Neuronal stem cell (in vitro differentiated cells): ENCODE data around the gene C2CD5.

Experiments
- DNase-seq: peaks from one replicate; pipeline ENCODE4 v3.0.0-alpha.2; 2013; ENCODE audit warnings: low spot score
- H2AFZ ChIP-seq: one replicate; pipeline ENCODE4 v1.6.1; 2013; ENCODE audit warnings: mild to moderate bottlenecking, low read length, inconsistent platforms
- H2AK5ac ChIP-seq: 2 replicates; pipeline ENCODE4 v1.6.1; 2013; ENCODE audit warnings: low read depth, mild to moderate bottlenecking, inconsistent platforms, low read length, moderate library complexity, mixed read lengths
- H2BK120ac ChIP-seq: 2 replicates; pipeline ENCODE4 v1.6.1; 2013; ENCODE audit warnings: low read depth, mild to moderate bottlenecking, inconsistent platforms, low read length, moderate library complexity, mixed read lengths
- H2BK12ac ChIP-seq: one replicate; pipeline ENCODE4 v1.6.1; 2013; ENCODE audit warnings: low read length, inconsistent platforms
- H2BK15ac ChIP-seq: 2 replicates; pipeline ENCODE4 v1.6.1; 2013; ENCODE audit warnings: mild to moderate bottlenecking, low read length, inconsistent platforms, mixed read lengths
- H2BK5ac ChIP-seq: one replicate; pipeline ENCODE4 v1.6.1; 2013; ENCODE audit warnings: inconsistent platforms, mild to moderate bottlenecking, low read length, moderate library complexity
- H3K14ac ChIP-seq: one replicate; pipeline ENCODE4 v1.6.1; 2013; ENCODE audit warnings: low read length, inconsistent platforms
- H3K18ac ChIP-seq: 2 replicates; pipeline ENCODE4 v1.6.1; 2013; ENCODE audit warnings: low read length, inconsistent platforms
- H3K23ac ChIP-seq: 2 replicates; pipeline ENCODE4 v1.6.1; 2013; ENCODE audit warnings: low read depth, mild to moderate bottlenecking, mixed read lengths, low read length, inconsistent platforms; ENCODE audit not compliant: poor library complexity
- H3K27ac ChIP-seq: replicated peaks from 3 replicates; pipeline ENCODE4 v1.5.1; 2013; ENCODE audit warnings: low read length, inconsistent platforms
- H3K27me3 ChIP-seq, 3 experiments: 2 replicates each; pipeline ENCODE4 v1.6.1; 2013; ENCODE audit warnings: low read length in 3 of 3, mild to moderate bottlenecking in 2 of 3, inconsistent platforms in 1 of 3, low read depth in 1 of 3, mixed read lengths in 1 of 3, moderate library complexity in 1 of 3; ENCODE audit not compliant: control insufficient read depth in 3 of 3, insufficient read depth in 3 of 3
- H3K36me3 ChIP-seq, 2 donors: replicated peaks in 1 of 2; 2 replicates each; pipeline ENCODE4 v1.6.1; 2013; ENCODE audit warnings: low read length in 2 of 2; ENCODE audit not compliant: control insufficient read depth in 2 of 2, insufficient read depth in 2 of 2
- H3K4ac ChIP-seq: 2 replicates; pipeline ENCODE4 v1.6.1; 2013; ENCODE audit warnings: inconsistent platforms, mild to moderate bottlenecking, low read length, moderate library complexity
- H3K4me1 ChIP-seq, 2 donors: 1 replicate in 1 of 2; 2 replicates in 1 of 2; pipeline ENCODE4 v1.6.1; 2013; ENCODE audit warnings: low read length in 2 of 2, low read depth in 1 of 2; ENCODE audit not compliant: control insufficient read depth in 2 of 2, insufficient read depth in 1 of 2
- H3K4me2 ChIP-seq: one replicate; pipeline ENCODE4 v1.6.1; 2013; ENCODE audit warnings: mild to moderate bottlenecking, low read length, inconsistent platforms; ENCODE audit not compliant: insufficient read depth, poor library complexity, severe bottlenecking
- H3K4me3 ChIP-seq, 2 donors: 2 replicates each; pipeline ENCODE4 v1.5.1; 2013; ENCODE audit warnings: low read length in 2 of 2, mild to moderate bottlenecking in 2 of 2, inconsistent platforms in 1 of 2, moderate library complexity in 1 of 2
- H3K79me1 ChIP-seq: one replicate; pipeline ENCODE4 v1.6.1; 2013; ENCODE audit warnings: low read depth, mild to moderate bottlenecking, inconsistent platforms, low read length, moderate library complexity
- H3K9ac ChIP-seq: one replicate; pipeline ENCODE4 v1.6.1; 2013; ENCODE audit warnings: mild to moderate bottlenecking, low read depth, low read length, inconsistent platforms; ENCODE audit not compliant: poor library complexity
- H3K9me3 ChIP-seq, 2 donors: replicated peaks in 1 of 2; 2 replicates each; pipeline versions ENCODE3 to v1.6.1; 2013; ENCODE audit warnings: low read length in 2 of 2, mild to moderate bottlenecking in 2 of 2, inconsistent platforms in 1 of 2, low read depth in 1 of 2, mixed read lengths in 1 of 2, moderate library complexity in 1 of 2; ENCODE audit not compliant: control insufficient read depth in 2 of 2, insufficient read depth in 1 of 2
- H4K8ac ChIP-seq: one replicate; pipeline ENCODE4 v1.6.1; 2013; ENCODE audit warnings: low read depth, mild to moderate bottlenecking, inconsistent platforms, low read length, moderate library complexity
- H4K91ac ChIP-seq: one replicate; pipeline ENCODE4 v1.6.1; 2013; ENCODE audit warnings: low read length, low read depth, mild to moderate bottlenecking, inconsistent platforms; ENCODE audit not compliant: poor library complexity
- WGBS, 2 donors: extraction: QIAGEN DNeasy Blood & Tissue Kit; methylation state at CpG; one replicate each; pipeline ENCODE4 v1.1.7; 2013; ENCODE audit warnings: missing lambda C conversion rate in 2 of 2, mixed read lengths in 1 of 2; ENCODE audit not compliant: insufficient read length in 2 of 2, insufficient replicate concordance in 1 of 2; ENCODE audit errors: extremely low coverage in 2 of 2; 5-methylcytosine and 5-hydroxymethylcytosine counted together

C2CD5 gene

GRCh38 chr12:22541496-22542155 lies 2.7 kb downstream of the C2CD5 start:
- H3K4me2 ChIP-seq, result no peak overlapping the region
- 100% methylated on average over 2 of the region's 5 CpGs; no CpG with 5 or more reads in 1 of the 2 donors for WGBS, 2 donors
- H3K27me3 ChIP-seq, result no peaks in the 10 kb centered on the region
- peaks cover 0 to 4% of the 10 kb centered on the region in 2 donors for H3K4me1 ChIP-seq
- no peak overlapping the region for H3K27ac ChIP-seq
- no peak overlapping the region for H2BK12ac ChIP-seq
- no peak for DNase-seq
- H2BK15ac ChIP-seq, result no peak overlapping the region
- H3K79me1 ChIP-seq, result peaks cover 2% of the 10 kb centered on the region
- H4K8ac ChIP-seq, result no peak overlapping the region
- no peak overlapping the region for H3K14ac ChIP-seq
- H2AFZ ChIP-seq, result no peak overlapping the region
- no peak overlapping the region for H3K4me3 ChIP-seq
- H3K9me3 ChIP-seq, result no peaks in the 10 kb centered on the region
- H3K18ac ChIP-seq, result no peak overlapping the region
- H3K4ac ChIP-seq, result no peak overlapping the region
- H3K9ac ChIP-seq, result no peak overlapping the region
- no peak overlapping the region for H2BK5ac ChIP-seq
- peaks cover 1 to 15% of the 10 kb centered on the region in 2 donors for H3K36me3 ChIP-seq
- no peak overlapping the region for H4K91ac ChIP-seq
- no peak overlapping the region for H2AK5ac ChIP-seq
- no peak overlapping the region for H3K23ac ChIP-seq
- no peak overlapping the region for H2BK120ac ChIP-seq

GRCh38 chr12:22539055-22539454 lies 5.3 kb downstream of the C2CD5 start:
- no peak overlapping the region for H4K8ac ChIP-seq
- H3K27me3 ChIP-seq, result no peaks in the 10 kb centered on the region
- no peak overlapping the region for H2BK15ac ChIP-seq
- H3K9ac ChIP-seq, result no peak overlapping the region
- no peak overlapping the region for H2BK120ac ChIP-seq
- H3K79me1 ChIP-seq, result peaks cover 2% of the 10 kb centered on the region
- no peak overlapping the region for H4K91ac ChIP-seq
- H3K14ac ChIP-seq, result no peak overlapping the region
- H3K4me2 ChIP-seq, result no peak overlapping the region
- no peak overlapping the region for H2AFZ ChIP-seq
- no peak overlapping the region for H3K18ac ChIP-seq
- H3K27ac ChIP-seq, result no peak overlapping the region
- no peak overlapping the region for H2BK5ac ChIP-seq
- no peak for DNase-seq
- H2AK5ac ChIP-seq, result no peak overlapping the region
- H3K4me1 ChIP-seq, result peaks cover 0 to 2% of the 10 kb centered on the region in 2 donors
- no peak overlapping the region for H3K4me3 ChIP-seq
- no peak overlapping the region for H3K23ac ChIP-seq
- H3K9me3 ChIP-seq, result no peaks in the 10 kb centered on the region
- H2BK12ac ChIP-seq, result no peak overlapping the region
- no peak overlapping the region for H3K4ac ChIP-seq
- peaks cover 1 to 29% of the 10 kb centered on the region in 2 donors for H3K36me3 ChIP-seq

GRCh38 chr12:22538311-22538710 lies 6.0 kb downstream of the C2CD5 start:
- Histone ChIP-seq H3K9me3 (peaks cover 0 to 2% of the 10 kb centered on the region in 2 donors), H3K27ac (no peak overlapping the region), H3K4me1 (peaks cover 0 to 1% of the 10 kb centered on the region in 2 donors), H2AFZ (no peak overlapping the region), H3K27me3 (no peaks in the 10 kb centered on the region), H2BK12ac (no peak overlapping the region), H3K23ac (no peak overlapping the region), H2BK120ac (no peak overlapping the region), H3K14ac (no peak overlapping the region), H2BK5ac (no peak overlapping the region), H3K36me3 (peaks cover 4 to 35% of the 10 kb centered on the region in 2 donors), H2AK5ac (no peak overlapping the region), H3K9ac (no peak overlapping the region), H3K18ac (no peak overlapping the region), H2BK15ac (no peak overlapping the region), H3K4me2 (no peak overlapping the region), H3K79me1 (no peaks in the 10 kb centered on the region), H4K91ac (no peak overlapping the region), H3K4me3 (no peak overlapping the region), H3K4ac (no peak overlapping the region), H4K8ac (no peak overlapping the region)
- DNase-seq, result no peak
- WGBS, 2 donors, result no CpG with 5 or more reads among the region's 4 CpGs

GRCh38 chr12:22536971-22537544 lies 7.3 kb downstream of the C2CD5 start:
- H2AK5ac ChIP-seq, result no peak overlapping the region
- no peak overlapping the region for H2BK15ac ChIP-seq
- no peaks in the 10 kb centered on the region for H3K79me1 ChIP-seq
- no peak overlapping the region for H3K23ac ChIP-seq
- no CpG with 5 or more reads among the region's 3 CpGs for WGBS, 2 donors
- no peaks in the 10 kb centered on the region for H3K4me1 ChIP-seq
- no peak overlapping the region for H2AFZ ChIP-seq
- no peak overlapping the region for H3K27ac ChIP-seq
- no peak overlapping the region for H3K4me3 ChIP-seq
- H3K14ac ChIP-seq, result no peak overlapping the region
- no peak overlapping the region for H4K8ac ChIP-seq
- no peak overlapping the region for H3K18ac ChIP-seq
- no peak for DNase-seq
- no peak overlapping the region for H3K4ac ChIP-seq
- no peak overlapping the region for H3K9ac ChIP-seq
- H3K9me3 ChIP-seq, result peaks cover 0 to 4% of the 10 kb centered on the region in 2 donors
- H3K4me2 ChIP-seq, result no peak overlapping the region
- H3K36me3 ChIP-seq, result peaks cover 9 to 47% of the 10 kb centered on the region in 2 donors
- no peak overlapping the region for H2BK12ac ChIP-seq
- no peak overlapping the region for H2BK5ac ChIP-seq
- H3K27me3 ChIP-seq, result no peaks in the 10 kb centered on the region
- H2BK120ac ChIP-seq, result no peak overlapping the region
- H4K91ac ChIP-seq, result no peak overlapping the region
